ENCODE measurements around the gene TTLL3. TPM values are rescaled to one million over a fixed set of nuclear protein-coding genes. Genes with fewer than 3 reads are reported as not detected.
"Not testable (repeated sequence)": the region's sequence is repeated elsewhere in the genome, so short reads cannot be mapped to it uniquely, and the experiment has no call there.

TTLL3 gene
- polyA plus RNA-seq, 1 experiment: 17.8 TPM

DNA sequence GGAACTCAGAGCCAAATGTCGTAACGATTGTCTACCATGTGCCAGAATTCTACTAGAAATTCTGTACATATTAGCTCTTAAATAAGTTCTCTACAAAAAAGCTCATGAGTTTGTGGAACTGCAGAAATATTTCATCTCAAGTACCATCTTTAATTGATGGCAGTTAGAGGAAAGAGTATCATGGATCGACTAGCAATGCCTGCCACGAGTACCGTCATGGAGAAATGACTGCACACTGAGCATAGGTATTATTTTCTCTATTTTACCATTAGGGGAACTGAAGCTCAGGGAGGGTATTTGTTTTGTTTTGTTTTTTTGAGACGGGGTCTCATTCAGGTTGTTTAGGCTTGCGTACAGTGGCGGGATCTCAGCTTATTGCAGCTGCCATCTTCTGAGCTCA lies 31.0 kb downstream of the TTLL3 start:
- CTCF ChIA-PET: interaction anchor here (0.9 kb wide), 1 partner anchor 106 kb away, joined by 3 read pairs; no protein-coding TSS in a partner anchor
- Histone ChIP-seq H3K4me3 (ENCODE audit: low read depth, low read length) (no peak overlapping the region), H3K27me3 (ENCODE audit: control insufficient read depth, insufficient read depth, low read length) (no peaks in the 10 kb centered on the region), H3K27ac (ENCODE audit: low read depth, low read length) (no peak overlapping the region), H3K9me3 (ENCODE audit: control insufficient read depth, insufficient read depth, low read length) (no peaks in the 10 kb centered on the region; the same call in 1 of the 2 replicates)
- DNase-seq (ENCODE audit: low read depth, low spot score): no peak
- TF ChIP-seq, protein P1, sequence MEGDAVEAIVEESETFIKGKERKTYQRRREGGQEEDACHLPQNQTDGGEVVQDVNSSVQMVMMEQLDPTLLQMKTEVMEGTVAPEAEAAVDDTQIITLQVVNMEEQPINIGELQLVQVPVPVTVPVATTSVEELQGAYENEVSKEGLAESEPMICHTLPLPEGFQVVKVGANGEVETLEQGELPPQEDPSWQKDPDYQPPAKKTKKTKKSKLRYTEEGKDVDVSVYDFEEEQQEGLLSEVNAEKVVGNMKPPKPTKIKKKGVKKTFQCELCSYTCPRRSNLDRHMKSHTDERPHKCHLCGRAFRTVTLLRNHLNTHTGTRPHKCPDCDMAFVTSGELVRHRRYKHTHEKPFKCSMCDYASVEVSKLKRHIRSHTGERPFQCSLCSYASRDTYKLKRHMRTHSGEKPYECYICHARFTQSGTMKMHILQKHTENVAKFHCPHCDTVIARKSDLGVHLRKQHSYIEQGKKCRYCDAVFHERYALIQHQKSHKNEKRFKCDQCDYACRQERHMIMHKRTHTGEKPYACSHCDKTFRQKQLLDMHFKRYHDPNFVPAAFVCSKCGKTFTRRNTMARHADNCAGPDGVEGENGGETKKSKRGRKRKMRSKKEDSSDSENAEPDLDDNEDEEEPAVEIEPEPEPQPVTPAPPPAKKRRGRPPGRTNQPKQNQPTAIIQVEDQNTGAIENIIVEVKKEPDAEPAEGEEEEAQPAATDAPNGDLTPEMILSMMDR (IDR thresholded peaks at IDR 0.05; ENCODE audit: low read depth, low read length): no peak
- POLR2A ChIA-PET: no interaction called here

DNA sequence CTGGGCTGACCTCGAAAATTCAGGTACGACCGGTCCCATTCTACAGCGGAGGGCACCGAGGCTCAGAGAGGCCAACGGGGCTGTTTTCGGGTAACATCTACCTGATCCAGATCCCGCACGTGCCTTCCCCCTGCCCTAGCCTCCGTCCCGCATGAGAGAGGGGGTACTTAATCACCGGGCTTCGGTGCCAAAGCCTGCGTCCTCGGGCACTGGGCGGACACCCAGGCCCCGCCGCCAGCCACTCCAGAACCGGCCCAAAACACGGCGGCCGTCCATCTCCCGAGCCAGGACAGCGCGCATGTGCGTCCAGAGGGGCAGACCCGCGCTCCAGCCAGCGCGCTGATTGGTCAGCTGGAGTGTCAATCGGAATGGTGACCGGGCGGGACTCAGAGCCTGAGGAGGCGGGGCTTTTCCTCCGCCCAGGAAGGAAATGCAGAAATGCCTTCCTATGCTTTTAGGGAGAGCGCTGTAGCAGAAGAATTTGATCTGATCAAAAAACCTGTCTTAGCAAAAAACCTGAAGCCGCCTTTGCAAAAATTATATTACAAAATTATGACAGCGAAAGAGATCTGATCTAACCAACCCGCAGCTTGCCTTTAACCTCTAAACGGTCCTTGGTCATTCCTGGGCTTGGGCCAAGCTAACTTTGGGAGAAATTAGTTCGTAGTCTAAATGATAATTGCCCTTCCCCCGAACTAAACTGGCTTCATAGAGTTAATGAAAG lies 33.8 kb downstream of the TTLL3 start, which contains the start of gene RPUSD3:
Gene RPUSD3 (minus strand): TSS at position 294 of the 724 bp plus-strand sequence. CDS start 18 bp downstream, at position 276.
- Histone ChIP-seq H3K9me3 (ENCODE audit: control insufficient read depth, insufficient read depth, low read length) (peaks cover 4% of the 10 kb centered on the region; the same call in 1 of the 2 replicates), H3K27ac (ENCODE audit: low read depth, low read length) (peak within 1 kb of the TSS; percentile 61), H3K27me3 (ENCODE audit: control insufficient read depth, insufficient read depth, low read length) (no peaks in the 10 kb centered on the region), H3K4me3 (ENCODE audit: low read depth, low read length) (peak within 1 kb of the TSS; percentile 94)
- peak; percentile 90 for DNase-seq (ENCODE audit: low read depth, low spot score)
- POLR2A ChIA-PET: interaction anchor here (1.1 kb wide), 1 partner anchor 70 kb away, joined by 3 read pairs; no protein-coding TSS in a partner anchor
- CTCF ChIA-PET: interaction anchor here (1.0 kb wide), 1 partner anchor 89 kb away, joined by 6 read pairs; no protein-coding TSS in a partner anchor
- TF ChIP-seq, protein P1 (IDR thresholded peaks at IDR 0.05; ENCODE audit: low read depth, low read length): no peak

DNA sequence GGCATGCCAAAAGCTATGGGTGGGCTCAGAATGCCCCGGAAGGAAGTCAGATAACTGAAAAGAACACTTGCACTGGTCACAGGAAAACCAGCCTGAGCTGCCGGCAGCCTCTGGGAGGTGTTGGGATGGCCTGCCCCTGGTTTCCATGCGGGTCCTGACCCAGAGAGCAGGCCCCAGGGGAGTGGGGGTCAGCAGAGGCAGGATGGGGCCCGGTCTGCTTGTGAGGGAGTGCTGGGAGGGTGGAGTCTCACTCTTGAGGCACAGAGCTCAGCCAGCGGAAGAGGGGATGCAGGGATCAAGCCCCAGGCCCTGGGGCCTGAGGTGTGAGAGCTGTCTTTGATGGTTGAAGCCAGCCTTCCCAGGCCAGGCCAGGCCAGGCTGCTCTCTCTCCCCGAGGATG lies 36.2 kb downstream of the TTLL3 start:
- H3K9me3 ChIP-seq (ENCODE audit: control insufficient read depth, insufficient read depth, low read length): peaks cover 4% of the 10 kb centered on the region; the same call in 1 of the 2 replicates
- no peak overlapping the region for H3K27ac ChIP-seq (ENCODE audit: low read depth, low read length)
- ChIA-PET CTCF (interaction anchor here (1.0 to 1.6 kb wide), 3 partner anchors 68 to 100 kb away, joined by 3 to 5 read pairs (median 4); no protein-coding TSS in a partner anchor), POLR2A (interaction anchor here (0.6 kb wide), 1 partner anchor 45 kb away, joined by 3 read pairs; no protein-coding TSS in a partner anchor)
- no peak overlapping the region for H3K4me3 ChIP-seq (ENCODE audit: low read depth, low read length)
- no peak for DNase-seq (ENCODE audit: low read depth, low spot score)
- TF ChIP-seq, protein P1 (IDR thresholded peaks at IDR 0.05; ENCODE audit: low read depth, low read length): no peak
- no peaks in the 10 kb centered on the region for H3K27me3 ChIP-seq (ENCODE audit: control insufficient read depth, insufficient read depth, low read length)

DNA sequence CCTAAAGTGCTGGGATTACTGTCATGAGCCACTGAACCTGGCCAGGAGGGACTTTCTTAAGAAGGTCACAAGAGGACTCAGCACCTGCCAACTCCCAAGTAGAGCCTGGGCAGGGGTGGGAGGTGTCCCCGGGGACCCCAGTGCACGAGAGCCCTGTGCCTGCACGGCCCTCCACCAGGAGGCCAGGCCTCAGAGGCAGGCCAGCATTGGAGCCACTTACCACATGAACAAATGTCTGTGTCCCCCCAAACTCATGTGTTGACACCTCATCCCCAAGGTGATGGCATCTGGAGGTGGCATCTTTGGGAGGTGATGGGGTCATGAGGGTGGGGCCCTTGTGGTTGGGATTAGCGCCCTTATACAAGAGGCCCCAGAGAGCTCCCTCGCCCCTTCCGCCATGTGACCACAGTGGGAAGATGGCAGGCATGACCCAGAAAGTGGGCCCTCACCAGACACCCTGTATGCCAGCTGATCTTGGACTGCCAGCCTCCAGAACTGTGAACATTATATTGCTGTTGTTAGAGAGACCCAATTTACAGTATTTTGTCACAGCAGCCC lies 36.9 kb downstream of the TTLL3 start:
- no peak for DNase-seq (ENCODE audit: low read depth, low spot score)
- Histone ChIP-seq H3K4me3 (ENCODE audit: low read depth, low read length) (no peak overlapping the region), H3K27ac (ENCODE audit: low read depth, low read length) (no peak overlapping the region), H3K9me3 (ENCODE audit: control insufficient read depth, insufficient read depth, low read length) (peaks cover 4% of the 10 kb centered on the region; the same call in 1 of the 2 replicates), H3K27me3 (ENCODE audit: control insufficient read depth, insufficient read depth, low read length) (no peaks in the 10 kb centered on the region)
- TF ChIP-seq, protein P1 (IDR thresholded peaks at IDR 0.05; ENCODE audit: low read depth, low read length): no peak
- ChIA-PET POLR2A (interaction anchor here (0.6 kb wide), 1 partner anchor 44 kb away, joined by 3 read pairs; no protein-coding TSS in a partner anchor), CTCF (interaction anchor here (0.8 to 1.5 kb wide), 3 partner anchors 67 to 87 kb away, joined by 3 to 4 read pairs (median 4); partner anchors contain the start of gene CRELD1)

DNA sequence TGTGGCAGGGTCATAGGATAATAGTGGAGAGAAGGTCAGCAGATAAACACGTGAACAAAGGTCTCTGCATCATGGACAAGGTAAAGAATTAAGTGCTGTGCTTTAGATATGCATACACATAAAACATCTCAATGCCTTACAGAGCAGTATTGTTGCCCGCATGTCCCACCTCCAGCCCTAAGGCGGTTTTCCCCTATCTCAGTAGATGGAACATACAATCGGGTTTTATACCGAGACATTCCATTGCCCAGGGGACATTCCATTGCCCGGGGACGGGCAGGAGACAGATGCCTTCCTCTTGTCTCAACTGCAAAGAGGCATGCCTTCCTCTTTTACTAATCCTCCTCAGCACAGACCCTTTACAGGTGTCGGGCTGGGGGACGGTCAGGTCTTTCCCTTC lies 37.8 kb downstream of the TTLL3 start:
- DNase-seq (ENCODE audit: low read depth, low spot score); H3K9me3 ChIP-seq (ENCODE audit: control insufficient read depth, insufficient read depth, low read length); POLR2A ChIA-PET; H3K27me3 ChIP-seq (ENCODE audit: control insufficient read depth, insufficient read depth, low read length); H3K27ac ChIP-seq (ENCODE audit: low read depth, low read length); H3K4me3 ChIP-seq (ENCODE audit: low read depth, low read length): not testable (repeated sequence)
- CTCF ChIA-PET: interaction anchor here (1.0 to 1.5 kb wide), 9 partner anchors 10 to 203 kb away, joined by 3 to 14 read pairs (median 4); partner anchors contain the start of gene IL17RE
